HEK293 (cell line): ENCODE results near the gene CCNI.

Experiments
- ZBTB7A ChIP-seq: fragments of 450-650 bp; formaldehyde crosslinking; IDR thresholded peaks from 2 replicates; pipeline ENCODE4 v1.5.1; 2016; ENCODE audit warnings: low read depth, missing biosample characterization, missing genetic modification characterization
- ZNF121 ChIP-seq: fragments of 450-650 bp; formaldehyde crosslinking; IDR thresholded peaks from 2 replicates; pipeline ENCODE4 v1.5.1; 2016; ENCODE audit warnings: missing biosample characterization, missing genetic modification characterization
- ZNF184 ChIP-seq: fragments of 450-650 bp; IDR thresholded peaks from 2 replicates; pipeline ENCODE4 v1.5.1; 2018; ENCODE audit warnings: missing biosample characterization, mild to moderate bottlenecking, missing genetic modification characterization
- ZNF701 ChIP-seq: fragments of 450-650 bp; formaldehyde crosslinking; IDR thresholded peaks from 2 replicates; pipeline ENCODE4 v1.5.1; 2016; ENCODE audit warnings: missing biosample characterization, missing genetic modification characterization
- TF ChIP-seq, protein P1 (sequence below): fragments of 450-650 bp; formaldehyde crosslinking; IDR thresholded peaks from 2 replicates; pipeline ENCODE4 v1.5.1; 2016; ENCODE audit warnings: missing biosample characterization, missing genetic modification characterization
- TF ChIP-seq, protein P2 (sequence below): fragments of 450-650 bp; formaldehyde crosslinking; IDR thresholded peaks from 2 replicates; pipeline ENCODE4 v1.5.1; 2017; ENCODE audit warnings: missing biosample characterization, missing genetic modification characterization

DNA sequence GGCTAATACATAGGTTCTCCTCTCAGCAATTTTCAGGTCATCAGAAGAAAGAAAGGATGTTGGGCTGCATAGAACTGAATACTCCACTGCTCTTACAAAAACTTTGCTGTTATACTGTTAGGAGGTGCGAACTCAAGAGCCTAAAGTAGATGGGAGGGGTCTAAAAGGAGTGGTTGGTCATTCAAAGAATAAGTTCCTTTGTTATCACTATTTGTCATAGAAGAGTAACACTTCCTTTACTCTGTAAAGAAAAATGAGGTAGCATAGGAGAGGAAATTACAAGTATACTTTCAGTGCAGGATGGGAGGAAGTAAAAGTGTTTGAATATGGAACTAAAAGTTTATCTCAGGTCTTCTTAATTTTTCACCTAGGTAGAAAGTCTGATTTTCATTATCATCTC, 61.5 kb downstream of the CCNI start:
- TF ChIP-seq, protein P1, sequence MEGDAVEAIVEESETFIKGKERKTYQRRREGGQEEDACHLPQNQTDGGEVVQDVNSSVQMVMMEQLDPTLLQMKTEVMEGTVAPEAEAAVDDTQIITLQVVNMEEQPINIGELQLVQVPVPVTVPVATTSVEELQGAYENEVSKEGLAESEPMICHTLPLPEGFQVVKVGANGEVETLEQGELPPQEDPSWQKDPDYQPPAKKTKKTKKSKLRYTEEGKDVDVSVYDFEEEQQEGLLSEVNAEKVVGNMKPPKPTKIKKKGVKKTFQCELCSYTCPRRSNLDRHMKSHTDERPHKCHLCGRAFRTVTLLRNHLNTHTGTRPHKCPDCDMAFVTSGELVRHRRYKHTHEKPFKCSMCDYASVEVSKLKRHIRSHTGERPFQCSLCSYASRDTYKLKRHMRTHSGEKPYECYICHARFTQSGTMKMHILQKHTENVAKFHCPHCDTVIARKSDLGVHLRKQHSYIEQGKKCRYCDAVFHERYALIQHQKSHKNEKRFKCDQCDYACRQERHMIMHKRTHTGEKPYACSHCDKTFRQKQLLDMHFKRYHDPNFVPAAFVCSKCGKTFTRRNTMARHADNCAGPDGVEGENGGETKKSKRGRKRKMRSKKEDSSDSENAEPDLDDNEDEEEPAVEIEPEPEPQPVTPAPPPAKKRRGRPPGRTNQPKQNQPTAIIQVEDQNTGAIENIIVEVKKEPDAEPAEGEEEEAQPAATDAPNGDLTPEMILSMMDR (tag by site-specific recombination), result no peak
- TF ChIP-seq, protein P2, sequence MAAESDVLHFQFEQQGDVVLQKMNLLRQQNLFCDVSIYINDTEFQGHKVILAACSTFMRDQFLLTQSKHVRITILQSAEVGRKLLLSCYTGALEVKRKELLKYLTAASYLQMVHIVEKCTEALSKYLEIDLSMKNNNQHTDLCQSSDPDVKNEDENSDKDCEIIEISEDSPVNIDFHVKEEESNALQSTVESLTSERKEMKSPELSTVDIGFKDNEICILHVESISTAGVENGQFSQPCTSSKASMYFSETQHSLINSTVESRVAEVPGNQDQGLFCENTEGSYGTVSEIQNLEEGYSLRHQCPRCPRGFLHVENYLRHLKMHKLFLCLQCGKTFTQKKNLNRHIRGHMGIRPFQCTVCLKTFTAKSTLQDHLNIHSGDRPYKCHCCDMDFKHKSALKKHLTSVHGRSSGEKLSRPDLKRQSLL (tag by site-specific recombination), result no peak
- TF ChIP-seq ZNF121 (tag by site-specific recombination) (no peak), ZBTB7A (tag by site-specific recombination) (no peak), ZNF184 (tag by site-specific recombination) (no peak), ZNF701 (tag by site-specific recombination) (no peak)
